Measurements from ENCODE around the gene SHISA6.

- TF ChIP-seq TCF4 (CRISPR knock-in tag; IDR thresholded peaks at IDR 0.05; ENCODE audit: borderline replicate concordance) (no peak), PATZ1 (CRISPR knock-in tag; IDR thresholded peaks at IDR 0.05; ENCODE audit: borderline replicate concordance) (no peak), CREB5 (CRISPR knock-in tag; IDR thresholded peaks at IDR 0.05; ENCODE audit: low read depth) (no peak), ZFP3 (CRISPR knock-in tag; IDR thresholded peaks at IDR 0.05) (no peak), BACH2 (CRISPR knock-in tag; IDR thresholded peaks at IDR 0.05; ENCODE audit: borderline replicate concordance) (no peak), ISL1 (CRISPR knock-in tag; IDR thresholded peaks at IDR 0.05) (no peak), OSR1 (CRISPR knock-in tag; IDR thresholded peaks at IDR 0.05) (no peak), TSHZ2 (CRISPR knock-in tag; IDR thresholded peaks at IDR 0.05) (no peak), ZNF8 (CRISPR knock-in tag; IDR thresholded peaks at IDR 0.05) (no peak), RARB (CRISPR knock-in tag; IDR thresholded peaks at IDR 0.05) (no peak), ARNTL (CRISPR knock-in tag; IDR thresholded peaks at IDR 0.05; ENCODE audit: borderline replicate concordance, low read depth) (no peak), GLIS3 (CRISPR knock-in tag; IDR thresholded peaks at IDR 0.05) (no peak), ZNF70 (CRISPR knock-in tag; IDR thresholded peaks at IDR 0.05) (no peak), TOX (CRISPR knock-in tag; IDR thresholded peaks at IDR 0.05; ENCODE audit: borderline replicate concordance) (no peak)
Observed at GRCh38 chr17:11204991-11205390, 36.0 kb upstream of the SHISA6 start.

Measured in SK-N-SH treated with all-trans-retinoic acid at 6 μM for 48 hours (cell line).